Measurements from ENCODE around the gene RBBP5.
A peak's percentile ranks its signal among the peaks of the same experiment; 100 is the strongest.

Gene RBBP5

GRCh38 chr1:205082431-205082830 is 39.3 kb downstream of the RBBP5 start:
- ATAC-seq: no peak
- TF ChIP-seq TOX (CRISPR knock-in tag; IDR thresholded peaks at IDR 0.05; ENCODE audit: borderline replicate concordance) (no peak), BACH2 (CRISPR knock-in tag; IDR thresholded peaks at IDR 0.05; ENCODE audit: borderline replicate concordance) (no peak), ZC3H10 (CRISPR knock-in tag; IDR thresholded peaks at IDR 0.05) (no peak)

- TF ChIP-seq CSRNP3 (CRISPR knock-in tag; IDR thresholded peaks at IDR 0.05): no peak
- TF ChIP-seq ZNF70 (CRISPR knock-in tag; IDR thresholded peaks at IDR 0.05): no peak
- no peak for TF ChIP-seq SNAI2 (CRISPR knock-in tag; IDR thresholded peaks at IDR 0.05)
- no peak for TF ChIP-seq BACH2 (CRISPR knock-in tag; IDR thresholded peaks at IDR 0.05; ENCODE audit: borderline replicate concordance)
- no peak for TF ChIP-seq PPARA (CRISPR knock-in tag; IDR thresholded peaks at IDR 0.05; ENCODE audit: borderline replicate concordance)
- no peak for TF ChIP-seq RARB (CRISPR knock-in tag; IDR thresholded peaks at IDR 0.05)
- TF ChIP-seq, protein P1, sequence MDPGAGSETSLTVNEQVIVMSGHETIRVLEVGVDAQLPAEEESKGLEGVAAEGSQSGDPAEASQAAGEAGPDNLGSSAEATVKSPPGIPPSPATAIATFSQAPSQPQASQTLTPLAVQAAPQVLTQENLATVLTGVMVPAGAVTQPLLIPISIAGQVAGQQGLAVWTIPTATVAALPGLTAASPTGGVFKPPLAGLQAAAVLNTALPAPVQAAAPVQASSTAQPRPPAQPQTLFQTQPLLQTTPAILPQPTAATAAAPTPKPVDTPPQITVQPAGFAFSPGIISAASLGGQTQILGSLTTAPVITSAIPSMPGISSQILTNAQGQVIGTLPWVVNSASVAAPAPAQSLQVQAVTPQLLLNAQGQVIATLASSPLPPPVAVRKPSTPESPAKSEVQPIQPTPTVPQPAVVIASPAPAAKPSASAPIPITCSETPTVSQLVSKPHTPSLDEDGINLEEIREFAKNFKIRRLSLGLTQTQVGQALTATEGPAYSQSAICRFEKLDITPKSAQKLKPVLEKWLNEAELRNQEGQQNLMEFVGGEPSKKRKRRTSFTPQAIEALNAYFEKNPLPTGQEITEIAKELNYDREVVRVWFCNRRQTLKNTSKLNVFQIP (CRISPR knock-in tag; IDR thresholded peaks at IDR 0.05; ENCODE audit: borderline replicate concordance, low read depth): no peak
- TF ChIP-seq ESRRG (CRISPR knock-in tag; IDR thresholded peaks at IDR 0.05): no peak
- no peak for TF ChIP-seq PATZ1 (CRISPR knock-in tag; IDR thresholded peaks at IDR 0.05; ENCODE audit: borderline replicate concordance)
- TF ChIP-seq TCF4 (CRISPR knock-in tag; IDR thresholded peaks at IDR 0.05; ENCODE audit: borderline replicate concordance): no peak
- no peak for TF ChIP-seq GLIS3 (CRISPR knock-in tag; IDR thresholded peaks at IDR 0.05)
- TF ChIP-seq, protein P2, sequence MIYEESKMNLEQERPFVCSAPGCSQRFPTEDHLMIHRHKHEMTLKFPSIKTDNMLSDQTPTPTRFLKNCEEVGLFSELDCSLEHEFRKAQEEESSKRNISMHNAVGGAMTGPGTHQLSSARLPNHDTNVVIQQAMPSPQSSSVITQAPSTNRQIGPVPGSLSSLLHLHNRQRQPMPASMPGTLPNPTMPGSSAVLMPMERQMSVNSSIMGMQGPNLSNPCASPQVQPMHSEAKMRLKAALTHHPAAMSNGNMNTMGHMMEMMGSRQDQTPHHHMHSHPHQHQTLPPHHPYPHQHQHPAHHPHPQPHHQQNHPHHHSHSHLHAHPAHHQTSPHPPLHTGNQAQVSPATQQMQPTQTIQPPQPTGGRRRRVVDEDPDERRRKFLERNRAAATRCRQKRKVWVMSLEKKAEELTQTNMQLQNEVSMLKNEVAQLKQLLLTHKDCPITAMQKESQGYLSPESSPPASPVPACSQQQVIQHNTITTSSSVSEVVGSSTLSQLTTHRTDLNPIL (CRISPR knock-in tag; IDR thresholded peaks at IDR 0.05; ENCODE audit: low read depth): no peak
- TF ChIP-seq CSDC2 (CRISPR knock-in tag; IDR thresholded peaks at IDR 0.05): no peak
- no peak for TF ChIP-seq ZC3H10 (CRISPR knock-in tag; IDR thresholded peaks at IDR 0.05)
- TF ChIP-seq ZFP3 (CRISPR knock-in tag; IDR thresholded peaks at IDR 0.05): no peak
- TF ChIP-seq ISL1 (CRISPR knock-in tag; IDR thresholded peaks at IDR 0.05): no peak
- TF ChIP-seq OSR1 (CRISPR knock-in tag; IDR thresholded peaks at IDR 0.05): no peak
- no peak for TF ChIP-seq TSHZ2 (CRISPR knock-in tag; IDR thresholded peaks at IDR 0.05)
- no peak for TF ChIP-seq ZNF565 (CRISPR knock-in tag; conservative IDR thresholded peaks at IDR 0.05; ENCODE audit: low read depth)
- no peak for ATAC-seq
Measured at GRCh38 chr1:205077934-205078311, 43.9 kb downstream of the RBBP5 start.

DNA sequence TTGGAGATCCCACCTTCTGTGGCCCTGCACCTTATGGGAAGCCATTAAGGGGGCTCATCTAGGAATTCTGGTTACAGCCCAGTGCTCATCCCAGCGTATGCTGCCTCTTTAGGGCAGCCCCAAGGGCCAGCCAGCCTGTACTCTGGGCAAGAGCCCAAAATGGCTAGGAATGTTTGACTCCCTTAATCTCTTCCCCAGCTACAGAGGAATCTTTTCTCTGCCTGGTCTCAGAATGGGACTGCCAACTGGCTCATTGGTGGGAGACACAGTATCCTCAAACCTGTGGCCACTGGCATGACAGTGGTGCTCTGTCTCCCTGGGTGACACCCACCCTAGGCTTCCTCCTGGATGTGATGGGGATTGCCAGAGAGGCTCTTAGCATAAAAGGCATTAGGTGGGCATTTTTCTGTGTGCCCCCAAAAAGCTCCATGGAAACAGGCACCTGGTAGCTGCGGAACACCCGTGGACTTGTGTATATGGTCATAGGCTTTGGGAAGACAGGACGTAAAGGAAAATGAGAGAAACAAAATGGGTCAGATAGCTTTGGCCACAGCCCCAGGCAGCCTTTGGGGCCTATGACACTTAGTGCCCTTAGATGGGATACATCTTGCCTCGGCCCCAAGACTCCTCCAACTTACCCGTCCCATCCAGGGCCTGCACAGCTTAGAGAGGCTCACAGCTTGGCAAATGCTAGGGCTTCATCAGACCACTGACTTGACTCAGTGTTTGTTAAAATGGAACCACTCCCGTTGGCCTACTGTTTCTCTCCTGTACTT is 44.4 kb downstream of the RBBP5 start:
- TF ChIP-seq ZNF8 (CRISPR knock-in tag; IDR thresholded peaks at IDR 0.05) (no peak), CSRNP3 (CRISPR knock-in tag; IDR thresholded peaks at IDR 0.05) (no peak), ESRRG (CRISPR knock-in tag; IDR thresholded peaks at IDR 0.05) (no peak), ZC3H10 (CRISPR knock-in tag; IDR thresholded peaks at IDR 0.05) (no peak), OSR1 (CRISPR knock-in tag; IDR thresholded peaks at IDR 0.05) (no peak), ISL1 (CRISPR knock-in tag; IDR thresholded peaks at IDR 0.05) (no peak), TSHZ2 (CRISPR knock-in tag; IDR thresholded peaks at IDR 0.05) (no peak), SNAI2 (CRISPR knock-in tag; IDR thresholded peaks at IDR 0.05) (no peak), RARB (CRISPR knock-in tag; IDR thresholded peaks at IDR 0.05) (no peak), ZNF70 (CRISPR knock-in tag; IDR thresholded peaks at IDR 0.05) (no peak)
- peak; percentile 12 for ATAC-seq

All from SK-N-SH treated with all-trans-retinoic acid at 6 μM for 48 hours (cell line).